Measurements from ENCODE around the gene PPM1H.

DNA sequence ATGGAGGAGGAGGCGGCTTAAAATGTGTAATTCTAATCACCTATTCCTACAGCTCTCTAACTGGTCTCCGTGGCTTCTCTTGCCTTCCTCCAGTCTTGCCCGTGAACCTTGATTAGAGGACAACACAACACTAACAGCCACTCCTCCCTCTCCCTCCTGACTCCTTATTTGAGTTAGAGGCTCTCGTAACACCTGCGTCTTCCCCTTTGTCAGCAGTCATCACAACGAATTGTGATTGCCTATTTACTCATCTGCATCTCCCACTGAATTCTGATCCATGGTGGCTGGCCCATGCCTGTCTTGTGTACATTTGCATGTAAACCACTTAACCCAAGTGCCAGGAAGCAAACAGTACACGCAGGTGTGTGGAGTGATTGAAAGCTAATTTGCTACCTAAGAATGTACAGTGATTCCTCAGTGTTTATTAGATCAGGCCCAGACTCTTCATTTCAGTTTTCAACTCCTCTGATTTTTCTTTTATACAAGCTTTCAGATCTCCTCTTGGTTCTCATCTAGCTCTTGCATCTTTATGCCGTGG, 313.8 kb downstream of the PPM1H start:
- TF ChIP-seq, protein P1, sequence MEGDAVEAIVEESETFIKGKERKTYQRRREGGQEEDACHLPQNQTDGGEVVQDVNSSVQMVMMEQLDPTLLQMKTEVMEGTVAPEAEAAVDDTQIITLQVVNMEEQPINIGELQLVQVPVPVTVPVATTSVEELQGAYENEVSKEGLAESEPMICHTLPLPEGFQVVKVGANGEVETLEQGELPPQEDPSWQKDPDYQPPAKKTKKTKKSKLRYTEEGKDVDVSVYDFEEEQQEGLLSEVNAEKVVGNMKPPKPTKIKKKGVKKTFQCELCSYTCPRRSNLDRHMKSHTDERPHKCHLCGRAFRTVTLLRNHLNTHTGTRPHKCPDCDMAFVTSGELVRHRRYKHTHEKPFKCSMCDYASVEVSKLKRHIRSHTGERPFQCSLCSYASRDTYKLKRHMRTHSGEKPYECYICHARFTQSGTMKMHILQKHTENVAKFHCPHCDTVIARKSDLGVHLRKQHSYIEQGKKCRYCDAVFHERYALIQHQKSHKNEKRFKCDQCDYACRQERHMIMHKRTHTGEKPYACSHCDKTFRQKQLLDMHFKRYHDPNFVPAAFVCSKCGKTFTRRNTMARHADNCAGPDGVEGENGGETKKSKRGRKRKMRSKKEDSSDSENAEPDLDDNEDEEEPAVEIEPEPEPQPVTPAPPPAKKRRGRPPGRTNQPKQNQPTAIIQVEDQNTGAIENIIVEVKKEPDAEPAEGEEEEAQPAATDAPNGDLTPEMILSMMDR (IDR thresholded peaks at IDR 0.05 in 4 of 5, conservative IDR thresholded peaks at IDR 0.05 in 1 of 5), result no peak
- TF ChIP-seq POLR2A (IDR thresholded peaks at IDR 0.05), result no peak

All from gastrocnemius medialis (tissue), 4 donors.